Astrocyte (in vitro differentiated cells and primary cell): ENCODE data around the gene FGF2. TPM values are rescaled to one million over a fixed set of nuclear protein-coding genes. Genes with fewer than 3 reads are reported as not detected.
"Not testable (repeated sequence)": the region's sequence is repeated elsewhere in the genome, so short reads cannot be mapped to it uniquely, and the experiment has no call there.

Experiments
- DNase-seq: peaks from one replicate; pipeline ENCODE4 v3.0.0-alpha.2; 2010; ENCODE audit warnings: low read depth
- FAIRE-seq: peaks from 2 replicates; lab custom pipeline; 2011; peaks lifted over from hg19 to GRCh38; lab: Jason Lieb, UNC
- H2AFZ ChIP-seq: 2 replicates; pipeline ENCODE4 v1.6.0; 2012; ENCODE audit warnings: low read depth, low read length, inconsistent platforms
- H3K27ac ChIP-seq: 2 replicates; pipeline ENCODE4 v1.5.1; 2011; ENCODE audit warnings: low read depth, low read length, inconsistent platforms
- H3K27me3 ChIP-seq: 2 replicates; pipeline ENCODE4 v1.6.0; 2011; ENCODE audit warnings: low read length, inconsistent platforms; ENCODE audit not compliant: insufficient read depth
- H3K36me3 ChIP-seq: 2 replicates; pipeline ENCODE4 v1.5.1; 2011; ENCODE audit warnings: low read length, inconsistent platforms; ENCODE audit not compliant: insufficient read depth
- H3K4me1 ChIP-seq: 2 replicates; pipeline ENCODE4 v1.5.1; 2011; ENCODE audit warnings: low read length, inconsistent platforms; ENCODE audit not compliant: insufficient read depth
- H3K4me2 ChIP-seq: 2 replicates; pipeline ENCODE4 v1.6.0; 2012; ENCODE audit warnings: low read length, inconsistent platforms
- H3K4me3 ChIP-seq: 2 replicates; pipeline ENCODE4 v1.5.1; 2011; ENCODE audit warnings: low read depth, mild to moderate bottlenecking, low read length, inconsistent platforms; ENCODE audit not compliant: insufficient read depth
- H3K79me2 ChIP-seq: 2 replicates; pipeline ENCODE4 v1.6.0; 2012; ENCODE audit warnings: mild to moderate bottlenecking, low read length, inconsistent platforms; ENCODE audit not compliant: insufficient read depth
- H3K9ac ChIP-seq: 2 replicates; pipeline ENCODE4 v1.6.0; 2012; ENCODE audit warnings: mild to moderate bottlenecking, low read length, inconsistent platforms
- H3K9me3 ChIP-seq: 2 replicates; pipeline ENCODE4 v1.5.1; 2012; ENCODE audit warnings: low read depth, mild to moderate bottlenecking, low read length, inconsistent platforms; ENCODE audit not compliant: insufficient read depth
- H4K20me1 ChIP-seq: 2 replicates; pipeline ENCODE4 v1.6.0; 2012; ENCODE audit warnings: low read length, inconsistent platforms; ENCODE audit not compliant: insufficient read depth
- H3K27ac Mint-ChIP-seq: one replicate; pipeline ENCODE4 v1.8.0; 2021; ENCODE audit warnings: mild to moderate bottlenecking, mixed read lengths; ENCODE audit not compliant: unreplicated experiment
- H3K27me3 Mint-ChIP-seq: one replicate; pipeline ENCODE4 v1.8.0; 2021; ENCODE audit warnings: low read depth, mixed read lengths; ENCODE audit not compliant: unreplicated experiment
- H3K36me3 Mint-ChIP-seq: one replicate; pipeline ENCODE4 v1.8.0; 2021; ENCODE audit warnings: low read depth, mixed read lengths; ENCODE audit not compliant: unreplicated experiment
- H3K4me1 Mint-ChIP-seq: one replicate; pipeline ENCODE4 v1.8.0; 2021; ENCODE audit warnings: low read depth, mixed read lengths; ENCODE audit not compliant: unreplicated experiment
- H3K4me3 Mint-ChIP-seq: one replicate; pipeline ENCODE4 v1.8.0; 2021; ENCODE audit warnings: mild to moderate bottlenecking, moderate library complexity, mixed read lengths; ENCODE audit not compliant: unreplicated experiment
- H3K9me3 Mint-ChIP-seq: one replicate; pipeline ENCODE4 v1.8.0; 2021; ENCODE audit warnings: mild to moderate bottlenecking, mixed read lengths; ENCODE audit not compliant: unreplicated experiment
- EZH2 ChIP-seq: IDR thresholded peaks from 2 replicates; pipeline ENCODE4 v1.6.1; 2012; ENCODE audit warnings: mild to moderate bottlenecking, low read length, inconsistent platforms; ENCODE audit not compliant: insufficient read depth
- total RNA-seq: library from RNA; stranded (reverse); gene quantifications from 2 replicates; pipeline ENCODE4 v1.2.1, GENCODE V29; 2021
- TF ChIP-seq, protein P1 (sequence below): IDR thresholded peaks from 2 replicates; pipeline ENCODE4 v1.5.1; 2011; ENCODE audit warnings: low read depth, mild to moderate bottlenecking, inconsistent platforms, low read length, moderate library complexity; ENCODE audit not compliant: insufficient read depth

Gene FGF2
- total RNA-seq, 1 donor from 2014 or later = 38.4 TPM

DNA sequence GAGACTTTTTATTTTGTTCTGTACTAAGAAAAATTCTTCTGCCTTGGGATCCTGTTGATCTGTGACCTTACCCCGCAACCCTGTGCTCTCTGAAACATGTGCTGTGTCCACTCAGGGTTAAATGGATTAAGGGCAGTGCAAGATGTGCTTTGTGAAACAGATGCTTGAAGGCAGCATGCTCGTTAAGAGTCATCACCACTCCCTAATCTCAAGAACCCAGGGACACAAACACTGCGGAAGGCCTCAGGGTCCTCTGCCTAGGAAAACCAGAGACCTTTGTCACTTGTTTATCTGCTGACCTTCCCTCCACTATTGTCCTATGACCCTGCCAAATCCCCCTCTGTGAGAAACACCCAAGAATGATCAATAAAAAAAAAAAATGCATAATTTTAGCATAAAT is 13.8 kb upstream of the FGF2 start:
- H3K4me3 ChIP-seq, H3K9ac ChIP-seq, H3K4me3 Mint-ChIP-seq, H3K27me3 ChIP-seq, FAIRE-seq, DNase-seq, H3K27ac Mint-ChIP-seq, H3K4me2 ChIP-seq, H2AFZ ChIP-seq, H3K27ac ChIP-seq, H3K9me3 ChIP-seq, H3K9me3 Mint-ChIP-seq, H3K4me1 Mint-ChIP-seq, H3K4me1 ChIP-seq, H3K36me3 Mint-ChIP-seq, H4K20me1 ChIP-seq, H3K27me3 Mint-ChIP-seq, H3K79me2 ChIP-seq, H3K36me3 ChIP-seq: not testable (repeated sequence)

DNA sequence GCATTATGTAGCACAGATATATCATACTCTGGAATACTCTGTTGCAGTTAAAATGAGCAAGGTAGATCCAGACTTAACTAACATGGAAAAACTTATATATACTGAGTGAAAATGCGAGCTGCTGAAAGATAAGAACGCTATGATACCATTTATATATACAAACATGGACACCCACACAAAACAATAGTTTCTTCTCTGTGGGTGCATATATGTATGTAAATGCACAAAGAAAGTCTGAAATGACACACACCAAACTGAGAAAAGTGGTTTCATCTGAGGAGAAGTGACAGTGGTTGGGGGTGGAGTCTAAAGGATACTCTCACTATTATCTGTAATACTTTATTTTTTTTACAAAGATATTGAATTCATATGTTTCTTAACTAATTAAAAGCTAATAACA is 12.2 kb upstream of the FGF2 start:
- no peak overlapping the region for H3K27ac Mint-ChIP-seq
- H3K79me2 ChIP-seq = no peaks in the 10 kb centered on the region
- H3K4me3 Mint-ChIP-seq = no peak overlapping the region
- H3K9me3 Mint-ChIP-seq = peaks cover 2% of the 10 kb centered on the region
- H3K27me3 ChIP-seq = no peaks in the 10 kb centered on the region
- H3K4me1 ChIP-seq = no peaks in the 10 kb centered on the region
- H3K4me1 Mint-ChIP-seq = peaks cover 2% of the 10 kb centered on the region
- no peak overlapping the region for H3K27ac ChIP-seq
- no peak for FAIRE-seq
- no peaks in the 10 kb centered on the region for H3K27me3 Mint-ChIP-seq
- H3K36me3 Mint-ChIP-seq = no peaks in the 10 kb centered on the region
- H3K9ac ChIP-seq = no peak overlapping the region
- no peak for TF ChIP-seq EZH2
- TF ChIP-seq, protein P1, sequence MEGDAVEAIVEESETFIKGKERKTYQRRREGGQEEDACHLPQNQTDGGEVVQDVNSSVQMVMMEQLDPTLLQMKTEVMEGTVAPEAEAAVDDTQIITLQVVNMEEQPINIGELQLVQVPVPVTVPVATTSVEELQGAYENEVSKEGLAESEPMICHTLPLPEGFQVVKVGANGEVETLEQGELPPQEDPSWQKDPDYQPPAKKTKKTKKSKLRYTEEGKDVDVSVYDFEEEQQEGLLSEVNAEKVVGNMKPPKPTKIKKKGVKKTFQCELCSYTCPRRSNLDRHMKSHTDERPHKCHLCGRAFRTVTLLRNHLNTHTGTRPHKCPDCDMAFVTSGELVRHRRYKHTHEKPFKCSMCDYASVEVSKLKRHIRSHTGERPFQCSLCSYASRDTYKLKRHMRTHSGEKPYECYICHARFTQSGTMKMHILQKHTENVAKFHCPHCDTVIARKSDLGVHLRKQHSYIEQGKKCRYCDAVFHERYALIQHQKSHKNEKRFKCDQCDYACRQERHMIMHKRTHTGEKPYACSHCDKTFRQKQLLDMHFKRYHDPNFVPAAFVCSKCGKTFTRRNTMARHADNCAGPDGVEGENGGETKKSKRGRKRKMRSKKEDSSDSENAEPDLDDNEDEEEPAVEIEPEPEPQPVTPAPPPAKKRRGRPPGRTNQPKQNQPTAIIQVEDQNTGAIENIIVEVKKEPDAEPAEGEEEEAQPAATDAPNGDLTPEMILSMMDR = no peak
- no peaks in the 10 kb centered on the region for H4K20me1 ChIP-seq
- H2AFZ ChIP-seq = no peak overlapping the region
- no peaks in the 10 kb centered on the region for H3K36me3 ChIP-seq
- no peak overlapping the region for H3K4me3 ChIP-seq
- DNase-seq = no peak
- H3K9me3 ChIP-seq = no peaks in the 10 kb centered on the region
- no peak overlapping the region for H3K4me2 ChIP-seq

DNA sequence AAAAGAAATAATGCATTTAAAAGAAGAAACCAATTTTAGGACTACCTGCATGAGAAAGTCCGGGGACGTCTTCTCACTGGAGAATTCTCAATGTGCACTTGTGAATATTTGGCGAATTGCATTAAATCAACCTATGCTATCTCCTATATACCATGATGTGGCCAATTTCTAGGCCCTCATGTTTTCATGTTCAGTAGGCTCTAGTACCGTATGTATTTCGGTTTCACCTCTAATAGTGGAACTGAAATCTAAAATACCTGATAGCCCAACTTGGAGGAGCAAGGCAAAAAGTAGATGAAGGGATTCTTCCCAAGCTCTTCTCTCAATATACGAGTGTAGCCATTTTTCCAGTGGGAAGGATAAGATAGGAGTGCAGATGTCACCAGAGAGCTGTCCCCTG is 11.4 kb upstream of the FGF2 start:
- no peaks in the 10 kb centered on the region for H3K36me3 Mint-ChIP-seq
- Histone ChIP-seq H3K9me3 (no peaks in the 10 kb centered on the region), H3K79me2 (no peaks in the 10 kb centered on the region), H3K9ac (no peak overlapping the region), H3K36me3 (no peaks in the 10 kb centered on the region), H3K4me3 (no peak overlapping the region), H4K20me1 (no peaks in the 10 kb centered on the region), H3K27ac (no peak overlapping the region), H3K4me2 (no peak overlapping the region), H2AFZ (no peak overlapping the region), H3K27me3 (no peaks in the 10 kb centered on the region), H3K4me1 (no peaks in the 10 kb centered on the region)
- H3K9me3 Mint-ChIP-seq = peaks cover 2% of the 10 kb centered on the region
- H3K27me3 Mint-ChIP-seq = no peaks in the 10 kb centered on the region
- H3K27ac Mint-ChIP-seq = no peak overlapping the region
- no peak for DNase-seq
- H3K4me1 Mint-ChIP-seq = peaks cover 5% of the 10 kb centered on the region
- TF ChIP-seq, protein P1 = no peak
- no peak for TF ChIP-seq EZH2
- no peak overlapping the region for H3K4me3 Mint-ChIP-seq
- FAIRE-seq = no peak
